ENCODE data around the gene ZNF687.
A peak's percentile ranks its signal among the peaks of the same experiment; 100 is the strongest.

The ZNF687 gene

DNA sequence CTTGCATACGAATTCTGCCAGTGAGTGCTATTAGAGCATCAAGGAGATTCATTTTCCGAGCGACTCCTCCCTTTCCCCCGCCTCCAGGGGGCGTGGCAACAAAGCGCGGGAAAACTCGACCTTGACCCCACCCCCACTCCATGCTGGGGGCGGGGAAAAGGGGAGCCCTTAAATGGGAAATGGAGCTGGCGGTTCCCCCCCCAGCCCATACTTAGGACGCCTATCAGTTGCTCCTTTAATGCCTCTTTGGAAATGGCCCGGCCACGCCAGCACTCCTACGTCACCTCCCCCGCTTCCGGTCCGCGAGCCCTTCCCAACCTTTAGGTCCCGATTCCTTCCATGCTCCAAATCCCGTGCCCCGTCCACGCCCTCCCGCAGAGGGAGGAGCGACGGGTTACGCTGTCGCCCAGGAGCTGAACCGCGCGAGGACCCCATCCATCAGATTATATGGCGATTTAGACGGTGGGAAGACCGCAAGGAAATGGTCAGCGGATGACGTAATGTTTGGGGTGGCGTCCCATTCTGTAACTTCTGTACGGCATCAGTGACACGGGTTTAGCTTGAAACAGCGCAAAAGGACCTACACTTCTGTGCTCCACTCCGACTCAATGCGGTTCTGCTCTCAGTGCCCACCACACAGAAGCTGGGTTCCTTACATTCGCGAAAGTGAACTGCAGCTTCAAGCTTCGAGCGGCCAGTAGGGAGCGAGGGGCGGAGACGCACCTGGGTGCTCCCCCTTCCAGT is 702 bp upstream of the ZNF687 start:
- DNase-seq: peak; percentile 99

DNA sequence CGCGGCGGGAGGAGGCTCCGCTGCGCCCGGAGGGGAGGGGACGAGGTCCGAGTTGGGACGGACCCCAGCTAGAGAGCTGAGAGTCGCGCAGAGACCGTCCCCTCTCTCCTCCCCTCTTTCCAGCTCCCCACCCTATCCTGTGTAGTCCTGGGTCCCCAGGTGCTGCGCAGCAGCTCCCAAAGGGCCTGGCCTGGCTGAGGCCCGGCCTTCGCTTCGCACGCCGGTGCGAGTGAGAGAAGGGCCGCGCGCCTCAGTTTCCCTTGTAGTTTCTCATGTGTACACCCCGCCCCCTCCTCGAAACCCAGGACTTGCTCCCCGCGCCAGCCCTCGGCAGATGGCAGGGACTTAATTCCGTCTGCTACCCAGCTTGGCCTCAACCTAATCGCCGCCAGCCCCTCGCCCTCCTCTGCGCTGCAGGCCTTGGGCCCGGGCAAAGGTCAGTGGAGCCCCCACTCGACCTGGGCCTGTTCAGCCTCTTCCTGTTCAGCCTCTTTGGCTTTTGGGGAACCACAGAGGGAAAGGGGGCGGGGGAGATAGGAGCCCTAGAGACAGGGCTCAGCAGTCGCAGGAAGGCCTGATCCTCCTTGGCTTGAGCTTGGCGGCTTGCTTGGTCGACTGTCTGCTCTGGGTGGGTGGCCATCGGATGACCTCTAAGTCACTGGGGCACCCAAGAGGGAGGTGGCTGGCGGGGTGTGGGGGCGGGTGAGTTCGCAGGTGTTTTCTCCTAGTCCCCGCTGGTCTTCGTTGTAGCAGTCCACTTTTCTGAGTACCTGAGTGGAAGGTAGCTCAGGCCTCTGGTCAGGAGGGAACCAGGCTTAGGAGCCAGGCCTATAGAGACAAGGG is 1.0 kb downstream of the ZNF687 start:
- peak; percentile 69 for DNase-seq

DNA sequence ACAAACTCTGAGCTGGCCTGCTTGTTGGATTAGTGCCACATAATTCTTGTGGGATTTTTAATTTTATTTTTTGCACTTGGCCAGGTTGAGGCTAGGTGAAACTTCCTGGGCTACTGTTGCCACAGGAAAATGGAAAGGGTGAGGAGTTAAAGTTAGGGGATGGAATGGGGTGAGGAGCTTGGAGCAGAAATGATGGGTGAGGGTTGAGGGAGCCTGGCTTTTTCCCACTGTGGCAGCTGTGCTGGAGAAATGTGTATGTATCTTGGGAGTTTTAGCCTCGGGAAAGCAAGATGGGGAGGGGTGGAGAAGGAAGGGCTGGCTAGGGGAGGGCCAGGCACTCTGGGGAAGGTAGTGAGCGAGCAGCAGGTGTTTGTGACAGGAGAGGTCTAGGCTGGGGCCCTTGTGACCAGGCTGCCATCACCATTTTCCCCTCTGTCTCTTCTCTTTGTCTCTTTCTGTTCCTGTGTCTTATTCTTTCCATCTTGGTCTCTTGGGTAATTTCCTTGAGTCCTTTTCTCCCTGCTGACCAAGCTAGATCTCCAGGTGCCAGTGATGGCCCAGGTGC is 2.0 kb downstream of the ZNF687 start:
- no peak for DNase-seq

DNA sequence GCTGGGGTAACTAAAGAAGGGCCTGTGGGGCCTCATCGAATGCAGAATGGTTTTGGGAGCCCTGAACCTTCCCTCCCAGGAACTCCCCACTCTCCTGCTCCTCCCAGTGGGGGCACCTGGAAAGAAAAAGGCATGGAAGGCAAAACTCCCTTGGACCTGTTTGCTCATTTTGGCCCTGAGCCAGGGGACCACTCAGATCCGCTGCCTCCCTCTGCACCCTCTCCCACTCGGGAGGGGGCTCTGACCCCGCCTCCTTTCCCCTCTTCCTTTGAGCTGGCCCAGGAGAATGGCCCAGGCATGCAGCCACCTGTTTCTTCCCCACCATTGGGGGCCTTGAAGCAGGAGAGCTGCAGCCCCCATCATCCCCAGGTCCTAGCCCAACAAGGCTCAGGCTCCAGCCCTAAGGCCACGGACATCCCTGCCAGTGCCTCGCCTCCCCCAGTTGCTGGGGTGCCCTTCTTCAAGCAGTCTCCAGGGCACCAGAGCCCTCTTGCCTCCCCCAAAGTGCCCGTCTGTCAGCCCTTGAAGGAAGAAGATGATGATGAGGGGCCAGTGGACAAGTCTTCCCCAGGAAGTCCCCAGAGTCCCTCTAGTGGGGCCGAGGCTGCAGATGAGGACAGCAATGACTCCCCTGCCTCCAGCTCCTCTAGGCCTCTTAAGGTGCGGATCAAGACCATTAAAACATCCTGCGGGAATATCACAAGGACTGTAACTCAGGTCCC is 4.7 kb downstream of the ZNF687 start:
- no peak for DNase-seq

DNA sequence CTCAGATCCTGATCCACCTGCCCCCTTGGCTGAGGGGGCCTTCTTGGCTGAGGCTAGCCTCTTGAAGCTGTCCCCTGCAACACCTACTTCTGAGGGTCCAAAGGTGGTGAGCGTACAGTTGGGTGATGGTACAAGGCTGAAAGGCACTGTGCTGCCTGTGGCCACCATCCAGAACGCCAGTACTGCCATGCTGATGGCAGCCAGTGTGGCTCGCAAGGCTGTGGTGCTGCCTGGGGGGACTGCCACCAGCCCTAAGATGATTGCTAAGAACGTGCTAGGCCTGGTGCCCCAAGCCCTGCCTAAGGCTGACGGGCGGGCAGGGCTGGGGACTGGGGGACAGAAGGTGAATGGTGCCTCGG is 5.2 kb downstream of the ZNF687 start:
- no peak for DNase-seq

DNA sequence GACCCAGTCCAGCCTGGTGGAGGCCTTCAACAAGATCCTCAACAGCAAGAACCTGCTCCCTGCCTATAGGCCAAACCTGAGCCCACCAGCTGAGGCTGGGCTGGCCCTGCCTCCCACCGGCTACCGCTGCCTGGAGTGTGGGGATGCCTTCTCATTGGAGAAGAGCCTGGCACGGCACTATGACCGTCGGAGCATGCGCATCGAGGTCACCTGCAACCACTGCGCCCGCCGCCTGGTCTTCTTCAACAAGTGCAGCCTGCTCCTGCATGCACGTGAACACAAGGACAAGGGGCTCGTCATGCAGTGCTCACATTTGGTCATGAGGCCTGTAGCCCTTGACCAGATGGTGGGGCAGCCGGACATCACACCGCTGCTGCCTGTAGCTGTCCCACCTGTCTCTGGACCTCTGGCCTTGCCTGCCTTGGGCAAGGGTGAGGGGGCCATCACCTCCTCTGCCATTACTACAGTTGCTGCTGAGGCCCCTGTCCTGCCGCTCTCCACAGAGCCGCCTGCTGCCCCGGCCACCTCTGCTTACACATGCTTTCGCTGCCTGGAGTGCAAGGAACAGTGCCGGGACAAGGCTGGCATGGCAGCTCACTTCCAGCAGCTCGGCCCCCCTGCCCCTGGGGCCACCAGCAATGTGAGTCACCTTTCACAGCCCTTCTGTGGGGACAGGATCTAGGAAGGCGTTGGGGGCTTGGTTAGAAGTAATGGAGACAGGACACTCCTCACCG is 5.8 kb downstream of the ZNF687 start:
- DNase-seq: no peak

DNA sequence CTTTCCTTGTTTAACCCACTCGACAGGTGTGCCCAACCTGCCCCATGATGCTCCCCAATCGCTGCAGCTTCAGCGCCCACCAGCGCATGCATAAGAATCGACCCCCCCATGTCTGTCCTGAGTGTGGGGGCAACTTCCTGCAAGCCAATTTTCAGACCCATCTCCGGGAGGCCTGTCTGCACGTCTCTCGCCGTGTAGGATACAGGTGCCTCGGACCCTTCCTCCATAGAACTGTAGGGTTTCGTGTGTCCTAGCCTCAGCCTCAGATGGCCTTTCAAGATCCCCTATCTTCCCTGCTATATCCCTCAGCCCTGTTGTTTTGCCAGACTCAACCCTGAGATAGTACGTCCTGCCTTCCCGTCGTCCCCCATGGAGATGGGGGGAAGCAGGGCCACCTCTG is 6.4 kb downstream of the ZNF687 start:
- DNase-seq: no peak

DNA sequence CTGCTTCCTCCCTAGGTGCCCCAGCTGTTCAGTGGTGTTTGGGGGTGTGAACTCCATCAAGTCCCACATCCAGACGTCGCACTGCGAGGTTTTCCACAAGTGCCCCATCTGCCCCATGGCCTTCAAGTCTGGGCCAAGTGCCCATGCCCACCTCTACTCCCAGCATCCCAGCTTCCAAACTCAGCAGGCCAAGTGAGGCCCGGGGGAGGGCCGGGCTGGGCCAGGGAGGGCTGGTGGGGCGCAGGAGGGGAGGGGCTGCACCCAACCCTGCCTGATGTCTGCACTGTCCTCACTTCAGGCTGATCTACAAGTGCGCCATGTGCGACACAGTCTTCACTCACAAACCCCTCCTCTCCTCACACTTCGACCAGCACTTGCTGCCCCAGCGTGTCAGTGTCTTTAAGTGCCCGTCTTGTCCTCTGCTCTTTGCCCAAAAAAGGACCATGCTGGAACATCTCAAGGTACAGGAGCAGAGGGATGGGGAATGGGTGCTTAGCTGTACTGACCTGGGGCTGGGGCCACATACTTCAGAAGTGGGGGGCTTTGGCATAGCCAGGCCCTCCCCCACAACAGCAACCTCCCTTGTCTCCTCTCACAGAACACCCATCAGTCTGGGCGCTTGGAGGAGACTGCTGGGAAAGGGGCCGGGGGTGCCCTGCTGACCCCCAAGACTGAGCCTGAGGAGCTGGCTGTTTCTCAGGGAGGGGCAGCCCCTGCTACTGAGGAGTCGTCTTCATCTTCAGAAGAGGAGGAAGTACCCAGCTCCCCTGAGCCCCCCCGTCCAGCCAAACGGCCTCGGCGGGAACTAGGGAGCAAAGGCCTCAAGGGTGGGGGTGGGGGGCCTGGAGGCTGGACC is 7.2 kb downstream of the ZNF687 start:
- DNase-seq: no peak

DNA sequence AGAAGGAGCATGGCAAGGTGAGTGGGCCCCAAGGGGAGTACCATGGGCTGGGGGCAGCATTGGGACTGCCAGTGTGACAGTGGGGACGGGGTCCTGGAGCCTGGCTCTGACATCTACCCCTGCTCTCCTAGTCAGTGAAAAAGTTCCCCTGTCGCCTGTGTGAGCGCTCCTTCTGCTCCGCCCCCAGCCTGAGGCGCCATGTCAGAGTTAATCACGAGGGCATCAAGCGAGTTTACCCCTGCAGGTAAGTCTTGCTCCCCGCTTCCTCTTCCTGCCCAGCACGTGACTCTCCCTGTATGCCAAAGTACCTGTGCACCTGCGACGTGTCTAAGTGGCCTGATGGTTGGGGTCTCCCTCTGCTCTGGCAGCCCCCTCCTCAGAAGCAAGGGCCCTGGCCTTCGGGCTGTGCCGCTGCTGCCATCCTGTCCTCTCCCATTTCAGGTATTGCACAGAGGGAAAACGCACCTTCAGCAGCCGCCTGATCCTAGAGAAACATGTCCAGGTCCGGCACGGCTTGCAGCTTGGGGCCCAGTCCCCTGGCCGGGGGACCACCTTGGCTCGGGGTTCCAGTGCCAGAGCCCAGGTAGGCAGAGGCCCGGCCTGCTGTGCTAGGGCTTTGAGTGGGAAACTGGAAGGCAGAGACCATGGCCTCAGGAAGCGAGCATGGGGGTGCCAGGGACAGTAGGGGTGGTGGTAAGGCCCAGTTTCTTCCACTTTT is 8.1 kb downstream of the ZNF687 start:
- DNase-seq: no peak

DNA sequence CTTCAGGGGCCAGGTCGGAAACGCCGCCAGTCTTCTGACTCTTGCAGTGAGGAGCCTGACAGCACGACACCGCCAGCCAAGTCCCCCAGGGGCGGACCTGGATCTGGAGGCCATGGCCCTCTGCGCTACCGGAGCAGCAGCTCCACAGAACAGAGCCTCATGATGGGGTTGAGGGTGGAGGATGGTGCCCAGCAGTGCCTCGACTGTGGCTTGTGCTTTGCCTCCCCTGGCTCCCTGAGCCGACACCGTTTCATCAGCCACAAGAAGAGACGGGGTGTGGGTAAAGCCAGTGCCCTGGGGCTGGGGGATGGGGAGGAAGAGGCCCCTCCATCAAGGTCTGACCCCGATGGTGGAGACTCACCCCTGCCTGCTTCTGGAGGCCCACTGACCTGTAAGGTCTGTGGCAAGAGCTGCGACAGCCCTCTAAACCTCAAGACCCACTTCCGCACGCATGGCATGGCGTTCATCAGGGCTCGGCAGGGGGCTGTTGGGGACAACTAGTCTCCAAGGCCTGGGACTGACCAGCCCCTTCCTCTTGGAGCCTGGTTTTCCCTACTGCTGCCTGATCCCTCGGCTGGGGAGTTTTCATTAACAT is 8.7 kb downstream of the ZNF687 start:
- no peak for DNase-seq

DNA sequence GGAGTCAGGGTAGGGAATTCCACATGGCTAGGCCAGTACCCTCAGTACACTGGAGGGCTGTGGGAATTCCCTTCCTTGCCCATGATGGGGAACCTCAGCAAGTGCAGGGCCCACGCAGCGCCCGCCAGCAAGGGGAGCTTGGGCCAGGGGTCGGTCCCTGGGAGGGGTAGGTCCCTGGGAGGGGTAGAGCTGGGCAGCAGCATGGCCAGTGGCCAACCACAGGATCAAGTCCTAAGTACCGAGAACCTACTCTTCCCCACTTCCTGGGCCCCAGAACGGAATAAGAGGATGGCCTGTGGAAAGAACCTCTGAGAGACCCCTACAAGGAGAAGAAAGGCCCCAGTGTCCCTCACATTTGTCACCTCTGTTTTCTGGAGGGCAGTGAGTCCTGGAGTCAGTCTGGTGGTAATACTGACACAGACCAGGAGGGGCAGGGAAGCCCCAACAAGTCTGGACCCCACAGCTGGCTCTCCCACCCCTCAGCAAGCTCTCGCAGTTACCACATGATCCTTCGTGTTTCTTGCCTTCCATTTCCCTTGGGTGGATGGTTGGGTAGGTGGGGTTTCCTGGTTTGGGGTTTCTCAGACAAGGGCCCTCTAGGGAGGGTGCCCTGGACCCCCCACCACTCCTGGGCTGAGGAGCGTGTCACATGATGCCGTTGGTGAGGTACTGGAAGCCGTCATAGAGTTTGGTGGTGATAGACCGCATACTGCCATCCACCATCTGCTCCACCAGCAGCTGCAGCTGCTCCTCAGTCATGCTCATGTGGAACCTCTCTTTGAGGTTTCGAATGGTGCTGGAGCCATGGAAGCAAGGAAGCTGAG is 10.3 kb downstream of the ZNF687 start:
- DNase-seq: no peak

DNA sequence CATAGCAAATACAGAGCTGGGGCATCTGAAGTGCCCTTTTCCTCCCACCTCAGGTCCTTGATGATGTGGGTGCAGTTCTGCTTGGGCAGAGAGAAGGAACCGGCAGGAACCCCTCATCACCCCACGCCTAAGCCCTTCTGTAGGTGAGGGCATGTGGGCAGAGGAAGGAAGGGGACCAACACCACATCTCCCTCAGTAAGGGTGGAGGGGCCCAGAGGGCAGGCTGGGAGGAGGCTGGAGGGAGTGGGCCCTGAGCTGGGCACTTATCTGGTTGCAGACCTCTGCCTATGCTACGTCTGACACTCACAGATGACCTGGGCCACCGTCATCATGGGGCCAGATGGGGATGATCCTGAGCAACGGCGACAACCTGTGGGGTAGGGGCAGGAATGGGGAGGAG is 11.0 kb downstream of the ZNF687 start:
- no peak for DNase-seq

DNA sequence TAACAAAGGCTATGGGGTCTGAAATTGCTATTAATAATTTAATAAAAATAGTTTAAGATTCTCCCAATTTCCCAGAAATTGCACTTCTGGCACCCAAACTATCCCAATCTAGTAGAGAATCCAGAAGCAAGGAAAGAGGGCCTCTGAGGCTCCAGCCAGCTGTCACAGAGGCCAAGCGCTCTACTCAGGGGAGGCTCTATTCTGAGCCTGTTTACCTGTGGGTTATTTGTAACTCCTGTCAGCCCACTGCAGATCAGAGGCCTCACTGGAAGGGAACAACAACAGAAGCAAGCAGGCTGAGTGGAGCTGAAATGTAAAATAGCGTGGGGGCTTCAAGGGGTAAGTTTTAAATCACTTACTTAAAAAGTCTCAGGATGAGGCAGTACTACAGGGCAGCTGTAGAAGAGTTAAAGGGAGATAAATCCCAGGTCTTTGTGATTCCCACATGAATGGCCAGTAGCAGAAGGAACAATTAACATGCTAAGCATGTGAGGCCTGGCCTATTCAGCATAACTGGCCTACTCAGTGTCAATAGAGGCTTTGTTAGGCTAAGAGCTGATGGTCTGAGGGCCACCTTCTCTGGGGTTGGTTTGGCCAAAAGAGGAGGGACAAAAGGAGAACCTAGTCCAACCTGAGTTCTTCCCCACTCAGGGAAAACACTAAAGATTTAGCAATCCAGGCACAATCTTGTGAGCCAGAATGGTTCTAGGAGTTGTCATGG is 12.8 kb downstream of the ZNF687 start:
- DNase-seq: no peak

DNA sequence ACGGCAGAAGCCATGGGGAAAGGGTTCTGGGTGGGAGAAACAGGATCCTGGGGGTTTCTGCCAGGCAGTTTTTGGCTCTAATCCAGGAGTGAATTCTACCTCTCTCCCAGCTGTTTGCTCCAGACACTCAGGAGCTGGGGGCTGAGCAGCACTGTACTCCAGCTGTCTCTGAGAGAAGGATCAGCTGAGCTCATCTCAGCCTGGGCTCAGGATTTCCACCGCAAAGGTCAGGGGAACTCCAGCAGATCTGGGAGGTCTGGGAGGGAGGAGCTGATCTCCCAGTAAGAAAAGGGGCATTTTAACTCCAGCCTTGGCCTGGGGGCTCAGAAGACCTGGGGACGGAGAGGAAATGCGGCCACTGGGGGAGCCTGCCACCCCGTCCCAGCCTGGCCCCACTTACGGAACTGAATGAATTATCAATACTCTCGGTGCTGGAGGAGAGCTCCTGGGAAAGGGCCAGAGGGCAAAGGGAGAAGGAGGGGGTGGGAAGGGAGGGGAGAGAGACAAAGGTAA is 27.8 kb downstream of the ZNF687 start:
- no peak for DNase-seq

DNA sequence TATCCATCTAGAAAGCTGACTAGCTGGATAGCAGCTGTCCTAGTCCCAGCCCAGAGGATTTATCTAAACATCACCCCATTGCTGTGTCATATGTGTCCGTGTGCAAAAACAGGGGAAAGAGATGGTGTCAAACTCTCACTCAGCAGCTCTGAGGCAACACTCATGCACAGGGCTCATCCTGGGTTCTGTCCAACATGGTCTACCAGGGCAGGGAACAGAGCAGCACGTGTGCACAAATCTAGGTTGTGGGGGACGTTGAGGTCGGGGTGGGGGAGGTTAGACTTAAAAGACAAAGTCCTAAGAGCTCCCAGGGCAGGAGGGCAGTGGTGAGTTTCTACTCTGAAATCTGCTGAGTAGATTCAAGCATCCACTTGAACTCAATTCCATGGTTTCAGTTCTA is 28.9 kb downstream of the ZNF687 start:
- no peak for DNase-seq

DNA sequence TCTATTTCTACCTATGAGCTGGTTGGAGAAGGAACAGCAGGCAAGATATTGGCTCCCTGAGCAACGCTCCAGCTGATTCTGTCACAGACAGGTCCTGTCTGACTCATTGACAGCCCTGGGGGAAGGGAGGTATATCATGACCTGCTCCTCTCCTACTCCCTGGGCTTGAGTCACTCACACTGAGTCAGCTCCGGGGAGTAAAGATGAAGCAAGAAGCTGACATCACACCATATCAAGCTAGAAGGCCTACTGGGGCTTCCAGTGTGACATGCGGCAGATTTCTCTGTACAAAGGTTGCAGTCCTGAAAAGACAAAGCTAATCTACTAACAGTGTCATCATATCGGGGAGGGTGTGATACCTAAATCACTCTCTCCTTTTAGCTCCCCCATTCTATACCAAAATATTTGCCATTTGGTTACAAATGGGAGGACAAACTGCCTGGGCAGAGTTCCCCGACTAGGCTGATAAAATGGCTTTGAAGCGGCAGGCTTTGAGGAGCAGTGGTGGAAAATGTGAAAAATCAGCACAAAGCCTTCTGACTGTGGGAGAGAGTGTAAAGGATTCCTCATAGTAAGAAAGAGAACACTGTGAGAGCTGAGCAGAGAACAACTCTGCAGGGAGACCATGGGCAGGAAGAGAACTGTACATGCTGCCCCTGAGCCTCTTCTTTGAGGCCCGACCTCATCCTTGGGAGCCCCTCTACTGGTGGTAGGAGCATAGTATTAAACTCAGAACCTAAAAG is 29.7 kb downstream of the ZNF687 start:
- no peak for DNase-seq

DNA sequence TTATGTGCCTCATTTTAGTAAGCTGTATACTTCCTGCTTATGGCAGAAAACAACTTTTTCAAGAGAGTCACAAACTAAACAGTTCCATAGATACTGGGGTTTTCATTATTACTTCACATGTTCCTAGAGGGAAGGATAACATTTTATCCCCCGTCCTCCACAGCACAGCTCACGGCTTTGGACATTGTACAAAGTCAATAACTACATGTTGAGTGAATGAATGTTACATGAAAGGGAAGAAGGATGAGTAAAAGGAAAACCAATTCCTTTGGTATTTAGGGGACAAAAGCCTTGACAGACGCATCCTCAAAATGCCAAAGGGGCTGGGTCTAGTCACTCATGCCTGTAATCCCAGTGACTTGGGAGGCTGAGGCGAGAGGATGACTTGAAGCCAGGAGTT is 30.3 kb downstream of the ZNF687 start:
- no peak for DNase-seq

DNA sequence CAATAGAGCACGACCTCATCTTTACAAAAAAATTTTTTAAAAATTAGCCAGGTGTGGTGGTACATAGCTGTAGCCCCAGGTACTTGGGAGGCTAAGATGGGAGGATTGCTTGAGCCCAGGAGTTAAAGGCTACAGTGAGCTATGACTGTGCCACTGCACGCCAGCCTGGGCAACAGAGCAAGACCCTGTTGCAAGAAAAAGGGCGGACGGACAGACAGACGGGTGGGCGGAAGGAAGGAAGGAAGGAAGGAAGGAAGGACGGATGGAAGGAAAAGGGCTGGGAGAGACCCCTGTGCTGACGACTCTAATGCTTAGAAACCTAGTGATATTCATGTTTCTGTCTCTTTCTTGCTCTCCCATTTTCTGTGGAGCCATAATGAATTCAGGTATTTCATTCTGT is 30.7 kb downstream of the ZNF687 start:
- DNase-seq: no peak
